Measurements from ENCODE around the gene TRIM73.
"Not testable (repeated sequence)": the region's sequence is repeated elsewhere in the genome, so short reads cannot be mapped to it uniquely, and the experiment has no call there.

Gene TRIM73

DNA sequence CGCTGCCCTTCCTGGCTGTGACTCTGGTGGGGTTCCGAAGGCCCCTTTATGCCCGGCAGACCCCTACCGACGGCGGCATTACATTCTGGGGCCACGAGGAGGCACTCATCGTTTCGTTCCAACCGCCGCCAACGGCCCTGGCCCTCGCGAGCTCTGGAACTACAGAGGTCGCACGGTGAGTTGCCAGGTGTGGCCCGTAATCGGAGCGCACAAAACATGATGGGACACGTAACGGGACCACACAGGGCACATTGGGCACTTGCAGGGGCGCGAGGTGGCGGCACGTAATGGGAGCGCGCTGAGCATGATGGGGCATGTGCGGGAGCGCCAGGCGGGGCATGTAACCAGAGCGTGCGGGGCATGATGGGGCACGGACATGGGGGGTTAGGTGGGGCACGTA lies at the start of gene TRIM73:
TRIM73 (plus strand) TSS at position 301 of the 400 bp plus-strand sequence. CDS start 3,305 bp downstream, outside the sequence.
- DNase-seq (ENCODE audit: low spot score) = not testable (repeated sequence)

DNA sequence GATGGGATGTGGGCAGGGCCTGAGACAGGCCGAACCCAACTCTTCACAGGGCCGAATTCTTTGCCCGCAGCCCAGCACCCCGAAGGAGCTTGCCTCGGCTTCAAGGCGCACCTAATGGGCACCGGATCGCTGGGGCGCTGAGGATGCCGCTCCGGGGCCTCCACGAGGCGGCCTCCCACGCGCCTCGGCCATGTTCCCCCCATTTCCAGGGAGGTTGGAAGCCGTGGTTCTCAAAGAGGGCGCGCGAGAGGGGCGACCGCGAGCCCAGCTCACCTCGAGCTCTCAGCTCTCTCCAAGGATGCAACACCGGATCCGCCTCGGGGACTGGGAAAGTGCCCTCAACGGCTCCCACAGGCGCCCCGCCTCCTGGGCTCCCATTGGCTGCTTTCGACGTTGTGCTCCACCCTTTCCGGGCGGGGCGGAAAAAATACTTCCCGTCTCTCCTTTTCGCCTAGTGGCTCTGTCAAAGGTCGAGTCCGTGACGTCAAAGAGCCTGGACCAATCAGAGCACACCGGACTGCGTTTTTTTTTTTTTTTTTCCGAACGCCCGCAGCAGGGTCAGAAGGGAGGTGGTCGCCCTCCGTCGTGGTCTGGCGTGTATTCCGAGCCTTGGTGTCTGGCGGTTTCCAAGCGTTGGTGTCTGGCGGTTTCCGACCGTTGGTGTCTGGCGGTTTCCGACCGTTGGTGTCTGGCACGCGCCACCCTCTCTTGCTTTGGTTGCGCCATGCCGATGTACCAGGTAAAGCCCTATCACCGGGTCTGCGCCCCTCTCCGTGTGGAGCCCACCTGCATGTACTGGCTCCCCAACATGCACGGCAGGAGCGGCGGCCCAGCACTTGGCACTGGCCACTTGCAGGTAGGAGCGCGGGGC lies 36.5 kb upstream of the TRIM73 start:
- not testable (repeated sequence) for DNase-seq (ENCODE audit: low spot score)

DNA sequence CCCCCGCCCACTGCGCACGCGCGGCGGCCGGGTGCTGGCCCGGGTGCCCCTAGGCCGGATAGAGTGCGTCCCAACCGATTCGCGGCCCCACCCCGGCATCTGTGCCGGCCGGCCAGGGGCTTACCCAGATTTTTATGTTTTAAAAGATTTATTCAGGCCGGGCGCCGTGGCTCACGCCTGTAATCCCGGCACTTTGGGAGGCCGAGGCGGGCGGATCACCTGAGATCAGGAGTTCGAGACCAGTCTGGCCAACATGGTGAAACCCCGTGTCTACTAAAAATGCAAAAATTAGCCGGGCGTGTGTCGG lies 35.9 kb upstream of the TRIM73 start:
- DNase-seq (ENCODE audit: low spot score) = not testable (repeated sequence)

DNA sequence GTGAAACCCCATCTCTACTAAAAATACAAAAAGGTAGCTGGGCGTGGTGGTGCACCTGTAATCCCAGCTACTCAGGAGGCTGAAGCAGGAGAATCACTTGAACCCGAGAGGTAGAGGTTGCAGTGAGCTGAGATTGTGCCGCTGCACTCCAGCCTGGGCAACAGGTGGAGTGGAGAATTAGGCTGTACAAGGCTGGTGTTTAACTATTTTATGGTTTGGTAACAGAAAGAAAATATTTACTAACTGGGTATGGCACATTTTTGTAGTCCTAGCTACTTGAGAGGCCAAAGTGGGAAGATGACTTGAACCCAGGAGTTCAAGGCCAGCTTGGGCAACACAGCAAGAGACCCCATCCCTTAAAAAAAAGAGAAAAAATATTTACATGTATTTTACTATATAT lies 31.4 kb upstream of the TRIM73 start:
- DNase-seq (ENCODE audit: low spot score) = not testable (repeated sequence)

DNA sequence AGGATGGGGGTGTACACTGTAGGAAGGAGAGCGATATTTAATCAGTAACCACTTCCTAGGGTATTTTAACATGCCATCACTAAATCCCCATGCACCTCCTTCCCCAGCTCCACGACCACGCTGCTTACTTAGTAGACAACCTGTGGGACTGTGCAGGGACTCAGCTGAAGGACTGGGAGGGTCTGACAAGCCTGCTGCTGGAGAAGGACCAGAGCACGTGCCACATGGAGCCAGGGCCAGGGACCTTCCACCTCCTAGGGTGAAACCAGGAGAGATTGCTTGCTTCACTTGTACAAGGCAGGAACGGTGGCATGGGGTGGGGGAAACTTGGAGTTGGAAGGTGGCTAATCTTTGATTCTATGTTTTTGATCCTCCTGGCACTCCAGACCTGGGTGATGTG lies 28.8 kb upstream of the TRIM73 start:
- DNase-seq (ENCODE audit: low spot score) = not testable (repeated sequence)

DNA sequence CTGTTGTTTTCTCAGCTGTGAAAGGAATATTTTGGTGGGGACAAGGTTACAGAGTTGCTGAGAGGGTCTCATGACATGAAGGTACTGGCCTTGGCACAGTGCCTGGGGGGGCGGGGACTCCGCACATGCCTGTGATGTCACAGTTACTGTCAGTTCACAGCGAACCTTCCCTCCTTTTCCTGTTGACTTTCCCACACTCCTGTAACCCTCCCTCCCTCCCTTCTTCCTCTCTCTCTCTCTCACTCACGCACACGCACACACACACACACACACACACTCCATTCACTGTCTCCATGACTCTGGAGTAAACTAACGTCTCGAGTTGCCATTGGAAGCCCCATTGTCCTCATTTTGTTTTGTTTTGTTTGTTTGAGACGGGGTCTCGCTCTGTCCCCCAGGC lies 28.1 kb upstream of the TRIM73 start:
- not testable (repeated sequence) for DNase-seq (ENCODE audit: low spot score)

DNA sequence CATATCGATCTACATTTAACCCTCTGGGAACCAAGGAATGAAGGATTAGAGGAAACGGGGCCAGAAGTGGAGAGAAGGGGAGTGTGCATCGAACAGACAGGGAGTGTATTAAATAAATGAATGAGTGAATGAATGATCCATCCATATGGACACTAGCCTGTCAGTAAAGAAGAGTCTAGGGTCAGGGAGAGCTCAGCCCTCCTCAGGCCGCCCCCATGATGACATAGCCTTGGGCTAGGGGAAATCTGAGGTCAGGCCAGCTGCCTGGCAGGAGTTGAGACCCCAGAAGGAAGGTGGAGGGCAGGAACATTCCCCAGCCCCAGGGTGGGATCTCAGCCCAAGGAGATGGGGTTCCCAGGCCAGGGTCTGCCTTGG lies 21.3 kb upstream of the TRIM73 start:
- DNase-seq (ENCODE audit: low spot score) = not testable (repeated sequence)

DNA sequence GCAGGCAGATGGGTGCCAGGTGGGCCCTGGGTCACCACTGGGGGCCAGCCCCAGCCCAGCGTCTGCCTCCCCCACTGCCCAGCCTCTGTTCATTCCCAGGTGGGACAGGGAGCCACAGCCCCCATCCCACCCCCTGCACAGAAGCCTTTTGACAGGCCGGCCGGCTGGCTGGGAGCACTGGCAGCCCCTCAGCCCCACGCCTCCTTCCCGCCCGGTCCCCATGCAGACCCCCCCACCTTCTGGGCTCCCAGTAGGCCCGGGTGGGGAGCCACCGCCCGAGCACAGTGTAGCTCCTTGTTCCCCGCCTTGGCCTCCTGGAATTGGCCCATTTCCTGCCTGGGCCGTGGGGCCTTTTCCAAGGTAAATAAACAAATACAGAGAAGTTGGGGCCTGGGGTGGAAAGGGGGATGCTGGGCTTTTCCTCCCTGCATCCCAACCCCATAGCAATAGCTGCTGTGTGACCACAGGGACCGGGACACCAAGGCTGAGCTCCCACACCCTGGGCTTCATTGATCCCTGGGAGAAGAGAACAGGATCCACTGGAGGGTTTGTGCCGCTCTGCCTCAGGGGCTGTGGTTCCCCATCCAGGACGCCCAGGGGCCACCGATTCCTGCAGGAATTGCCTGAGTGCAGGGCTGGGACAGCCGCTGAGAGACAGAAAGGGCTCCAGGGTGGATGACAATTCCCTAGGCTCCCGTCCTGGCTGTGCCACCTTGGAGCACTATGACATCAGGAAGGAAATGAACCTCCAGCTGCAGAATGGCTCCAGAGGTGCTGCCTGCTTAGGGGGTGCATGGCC lies 20.7 kb upstream of the TRIM73 start:
- DNase-seq (ENCODE audit: low spot score) = not testable (repeated sequence)

DNA sequence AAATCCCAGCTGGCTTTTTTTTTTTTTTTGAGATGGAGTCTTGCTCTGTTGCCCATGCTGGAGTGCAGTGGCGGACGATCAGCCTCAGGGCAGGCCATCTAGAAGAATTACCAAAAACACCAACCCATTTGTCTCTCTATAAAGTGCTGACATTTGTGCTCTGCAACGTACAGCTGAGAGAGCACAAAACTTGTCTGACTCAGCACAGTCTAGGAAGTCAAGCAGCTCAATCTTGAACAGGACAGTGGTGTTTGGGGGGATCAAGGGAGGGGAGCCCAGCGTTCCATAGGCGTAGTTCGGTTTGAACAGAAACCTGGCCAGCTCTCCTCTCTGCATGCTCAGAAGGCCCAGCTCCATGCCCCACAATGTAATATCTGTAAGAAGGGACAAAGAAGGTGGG lies 2.2 kb upstream of the TRIM73 start:
- DNase-seq (ENCODE audit: low spot score) = not testable (repeated sequence)

DNA sequence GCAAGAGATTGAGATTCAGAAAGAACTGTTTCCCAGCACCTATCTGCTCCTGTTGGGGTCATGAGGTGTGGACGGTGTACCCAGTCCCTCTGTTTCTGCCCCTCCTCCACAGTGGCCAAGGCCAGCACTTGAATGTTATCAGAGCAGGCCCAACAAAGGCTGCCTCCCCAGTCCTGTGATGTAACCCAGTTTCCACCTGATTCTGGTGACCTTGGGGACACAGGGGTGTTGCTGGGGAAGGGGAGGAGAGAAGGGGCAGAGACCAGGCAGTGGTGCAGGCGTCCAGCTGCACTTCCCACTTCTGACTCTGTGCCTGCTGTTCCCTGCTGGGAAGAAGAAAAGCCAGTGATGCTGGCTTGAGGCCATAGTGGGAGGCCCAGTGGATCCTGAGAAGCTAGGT lies 2.4 kb downstream of the TRIM73 start:
- not testable (repeated sequence) for DNase-seq (ENCODE audit: low spot score)

DNA sequence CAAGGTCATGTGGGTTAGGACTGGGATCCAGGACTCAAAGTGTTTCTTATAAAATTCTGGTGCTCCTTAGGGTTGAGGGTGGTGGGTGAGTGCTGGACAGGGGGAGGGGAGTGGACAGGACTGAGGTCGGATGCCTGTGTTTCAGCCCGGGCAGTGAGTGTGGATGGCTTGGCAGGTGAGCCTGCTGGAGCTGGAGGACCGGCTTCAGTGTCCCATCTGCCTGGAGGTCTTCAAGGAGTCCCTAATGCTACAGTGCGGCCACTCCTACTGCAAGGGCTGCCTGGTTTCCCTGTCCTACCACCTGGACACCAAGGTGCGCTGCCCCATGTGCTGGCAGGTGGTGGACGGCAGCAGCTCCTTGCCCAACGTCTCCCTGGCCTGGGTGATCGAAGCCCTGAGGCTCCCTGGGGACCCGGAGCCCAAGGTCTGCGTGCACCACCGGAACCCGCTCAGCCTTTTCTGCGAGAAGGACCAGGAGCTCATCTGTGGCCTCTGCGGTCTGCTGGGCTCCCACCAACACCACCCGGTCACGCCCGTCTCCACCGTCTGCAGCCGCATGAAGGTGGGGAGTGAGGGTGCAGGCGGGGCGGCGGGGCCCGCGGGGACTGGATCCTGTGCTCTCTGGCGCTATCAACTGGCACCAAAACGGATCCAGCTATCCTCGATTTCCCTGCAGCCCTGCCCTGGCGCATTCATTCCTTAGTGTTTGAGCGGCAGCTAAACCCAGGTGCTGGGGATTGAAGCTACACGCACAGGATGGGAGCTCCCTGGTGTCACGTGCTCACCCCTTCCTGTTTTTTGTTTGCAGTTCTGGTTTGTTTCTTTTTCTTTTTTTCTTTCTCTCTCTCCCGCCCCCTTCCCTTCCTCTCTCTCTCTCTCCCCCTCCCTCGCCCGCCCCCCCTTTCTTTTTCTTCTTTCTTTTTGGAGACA lies 3.6 kb downstream of the TRIM73 start:
- not testable (repeated sequence) for DNase-seq (ENCODE audit: low spot score)

DNA sequence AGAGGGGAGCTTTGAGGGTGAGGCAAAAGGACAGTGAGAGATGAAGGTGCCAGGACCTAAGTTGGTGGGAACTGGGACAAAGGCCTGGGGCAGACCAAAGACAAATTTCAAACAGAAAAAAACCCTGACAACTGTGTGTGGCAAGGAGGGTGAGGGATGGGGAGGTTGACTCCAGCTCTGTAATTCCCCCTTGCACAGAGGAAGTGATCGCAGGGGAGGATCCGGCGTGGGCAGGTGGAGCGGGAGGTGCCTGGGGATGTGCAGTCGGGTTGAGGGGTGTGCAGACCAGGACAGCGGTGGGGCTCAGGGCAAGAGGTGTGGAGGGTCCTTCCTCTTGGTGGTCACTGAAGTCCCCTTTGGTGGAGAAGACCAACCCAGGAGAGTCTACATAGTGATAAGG lies 5.1 kb downstream of the TRIM73 start:
- DNase-seq (ENCODE audit: low spot score) = not testable (repeated sequence)

DNA sequence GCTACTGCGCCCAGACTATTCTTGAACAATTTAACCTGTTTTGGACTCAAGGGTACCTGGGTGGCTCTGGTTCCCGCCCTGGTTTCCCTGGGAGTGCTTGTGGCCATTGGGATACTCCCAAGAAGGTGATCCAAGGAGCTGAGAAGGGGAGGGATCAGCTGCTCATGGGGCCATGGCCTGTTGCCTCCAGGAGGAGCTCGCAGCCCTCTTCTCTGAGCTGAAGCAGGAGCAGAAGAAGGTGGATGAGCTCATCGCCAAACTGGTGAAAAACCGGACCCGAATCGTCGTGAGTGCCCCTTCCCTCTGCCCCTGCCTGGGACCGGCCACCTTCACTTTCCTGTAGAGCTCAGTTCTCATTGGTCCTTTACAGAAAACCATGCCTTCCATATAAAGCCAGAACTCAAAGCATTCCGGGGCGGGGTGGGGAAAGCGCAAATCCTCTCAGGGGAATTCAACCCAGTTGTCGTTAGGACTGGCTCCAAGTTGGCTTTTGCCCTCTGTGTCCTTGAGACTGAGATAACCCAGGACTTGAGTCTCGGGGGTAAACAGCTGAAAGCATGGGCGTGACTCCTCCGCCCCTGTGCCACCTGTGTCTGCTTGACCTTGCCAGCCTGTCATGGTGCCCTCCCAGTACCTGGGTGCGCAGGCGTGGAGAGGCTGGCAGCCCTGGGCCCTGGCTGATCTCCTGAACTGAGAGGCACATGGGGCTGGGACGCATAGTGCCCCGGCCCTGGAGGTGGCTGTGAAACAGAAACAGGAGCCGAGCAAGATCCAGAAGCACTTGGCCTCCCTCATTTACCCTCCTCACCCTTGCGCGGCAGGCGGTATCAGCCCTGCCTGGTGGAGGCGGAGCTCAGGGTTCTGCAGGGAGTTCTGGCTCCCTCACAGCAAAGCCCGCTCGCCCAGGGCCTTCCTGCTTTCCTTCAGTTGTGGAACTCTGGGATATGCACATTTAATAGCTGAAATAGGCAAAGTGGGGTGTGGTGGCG lies 8.3 kb downstream of the TRIM73 start:
- not testable (repeated sequence) for DNase-seq (ENCODE audit: low spot score)

DNA sequence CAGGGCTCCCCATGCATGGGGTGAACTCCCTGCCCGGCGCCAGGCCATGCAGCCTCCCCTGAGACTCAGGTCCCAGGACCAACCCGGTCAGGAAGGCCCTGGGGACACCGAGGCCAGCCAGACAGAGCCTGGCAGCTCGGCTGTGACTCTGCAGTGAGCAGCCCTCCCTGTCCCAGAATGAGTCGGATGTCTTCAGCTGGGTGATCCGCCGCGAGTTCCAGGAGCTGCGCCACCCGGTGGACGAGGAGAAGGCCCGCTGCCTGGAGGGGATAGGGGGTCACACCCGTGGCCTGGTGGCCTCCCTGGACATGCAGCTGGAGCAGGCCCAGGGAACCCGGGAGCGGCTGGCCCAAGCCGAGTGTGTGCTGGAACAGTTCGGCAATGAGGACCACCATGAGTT lies 9.2 kb downstream of the TRIM73 start:
- DNase-seq (ENCODE audit: low spot score) = not testable (repeated sequence)

DNA sequence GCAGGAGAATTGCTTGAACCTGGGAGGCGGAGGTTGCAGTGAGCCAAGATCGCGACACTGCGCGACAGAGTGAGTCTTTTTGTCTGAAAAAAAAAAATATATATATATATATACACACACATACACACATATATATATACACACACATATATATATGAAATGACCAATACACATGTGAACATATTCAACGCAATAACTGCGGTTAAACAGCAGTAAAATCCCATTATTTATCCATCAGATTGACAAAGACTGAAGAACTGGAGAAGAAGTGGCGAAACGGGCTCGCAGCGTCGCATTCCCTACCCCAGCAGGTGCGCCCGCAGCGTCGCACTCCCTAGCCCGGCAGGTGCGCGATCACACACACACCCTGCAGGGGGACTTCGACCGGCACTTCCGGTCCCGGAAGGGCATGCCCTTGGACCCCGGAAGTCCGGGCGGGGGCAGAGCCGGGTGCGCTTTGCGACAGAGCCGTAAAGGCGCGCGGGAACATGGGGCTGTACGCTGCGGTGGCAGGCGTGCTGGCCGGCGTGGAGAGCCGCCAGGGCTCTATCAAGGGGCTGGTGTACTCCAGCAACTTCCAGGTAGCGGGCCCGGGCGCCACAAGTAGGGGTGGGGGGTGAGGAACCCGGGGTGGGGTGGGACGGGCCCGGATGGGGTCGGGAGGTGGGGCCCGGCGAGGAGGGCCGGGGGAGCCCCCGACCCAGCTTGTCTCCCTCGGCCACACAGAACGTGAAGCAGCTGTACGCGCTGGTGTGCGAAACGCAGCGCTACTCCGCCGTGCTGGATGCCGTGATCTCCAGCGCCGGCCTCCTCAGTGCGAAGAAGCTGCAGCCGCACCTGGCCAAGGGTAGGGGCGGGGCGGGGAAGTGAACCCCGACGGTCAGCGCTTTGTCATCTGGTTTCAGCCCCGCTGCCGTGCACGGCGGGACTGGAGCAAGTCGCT lies 14.7 kb downstream of the TRIM73 start:
- not testable (repeated sequence) for DNase-seq (ENCODE audit: low spot score)

DNA sequence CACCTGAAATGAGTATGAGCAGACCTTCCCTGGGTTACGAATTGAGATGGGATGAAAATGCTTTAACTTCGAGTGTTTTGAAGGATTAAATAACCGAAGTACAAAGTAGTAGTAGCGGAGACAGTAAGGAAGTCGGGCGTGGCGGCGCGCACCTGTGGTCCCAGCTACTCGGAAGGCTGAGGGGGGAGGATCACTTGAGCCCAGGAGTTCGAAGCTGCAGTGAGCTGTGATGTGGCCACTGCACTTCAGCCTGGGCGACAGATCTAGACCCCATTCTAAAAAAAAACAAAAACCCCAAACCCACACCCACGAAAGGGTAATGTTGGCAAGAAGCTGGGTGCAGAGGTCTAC lies 15.4 kb downstream of the TRIM73 start:
- not testable (repeated sequence) for DNase-seq (ENCODE audit: low spot score)

DNA sequence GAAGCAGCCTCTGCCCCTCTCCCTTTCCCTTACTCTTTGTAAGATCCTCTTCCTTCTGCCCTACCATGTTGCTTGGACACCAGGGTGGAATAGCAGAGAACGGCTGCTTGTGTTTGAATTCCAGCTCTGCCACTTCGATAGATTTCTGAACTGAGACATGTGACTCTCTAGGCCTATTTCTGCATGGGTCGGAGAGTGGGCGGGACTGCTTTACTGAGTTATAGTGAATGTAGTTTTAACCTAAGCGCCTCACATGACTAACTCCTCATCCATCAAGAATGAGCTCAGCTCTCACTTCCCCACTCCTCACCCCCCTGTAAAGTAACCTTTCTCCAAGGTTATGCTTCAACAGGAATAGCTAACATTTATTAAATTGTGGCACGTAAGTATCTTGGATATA lies 18.8 kb downstream of the TRIM73 start:
- DNase-seq (ENCODE audit: low spot score) = not testable (repeated sequence)

DNA sequence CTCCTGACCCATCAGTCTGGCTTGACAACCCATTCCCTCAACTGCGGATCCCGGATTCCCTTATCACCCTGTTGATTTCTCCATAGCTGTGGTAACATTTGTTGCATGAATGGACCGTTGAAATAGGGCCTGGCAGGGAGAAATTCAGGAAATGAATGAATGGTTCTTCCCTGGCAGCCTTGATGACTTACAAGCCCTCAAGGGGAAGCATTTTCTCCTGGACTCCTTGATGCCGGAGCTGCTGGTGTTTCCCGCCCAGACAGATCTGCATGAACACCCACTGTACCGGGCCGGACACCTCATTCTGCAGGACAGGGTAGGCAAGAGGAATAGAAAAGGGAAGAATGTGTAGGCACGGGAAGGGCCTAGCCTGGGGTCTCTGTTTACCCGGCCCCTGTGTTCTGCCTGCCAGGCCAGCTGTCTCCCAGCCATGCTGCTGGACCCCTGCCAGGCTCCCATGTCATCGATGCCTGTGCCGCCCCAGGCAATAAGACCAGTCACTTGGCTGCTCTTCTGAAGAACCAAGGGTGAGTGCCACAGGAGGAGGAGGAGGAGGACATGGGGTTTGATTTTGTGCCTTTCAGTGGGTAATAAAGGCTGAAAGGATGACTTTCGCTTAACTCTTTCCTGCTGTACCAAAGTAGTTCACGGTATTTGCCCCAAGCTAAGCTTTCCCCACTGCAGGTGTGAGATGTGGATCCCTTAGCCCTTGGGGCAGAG lies 19.4 kb downstream of the TRIM73 start:
- not testable (repeated sequence) for DNase-seq (ENCODE audit: low spot score)

DNA sequence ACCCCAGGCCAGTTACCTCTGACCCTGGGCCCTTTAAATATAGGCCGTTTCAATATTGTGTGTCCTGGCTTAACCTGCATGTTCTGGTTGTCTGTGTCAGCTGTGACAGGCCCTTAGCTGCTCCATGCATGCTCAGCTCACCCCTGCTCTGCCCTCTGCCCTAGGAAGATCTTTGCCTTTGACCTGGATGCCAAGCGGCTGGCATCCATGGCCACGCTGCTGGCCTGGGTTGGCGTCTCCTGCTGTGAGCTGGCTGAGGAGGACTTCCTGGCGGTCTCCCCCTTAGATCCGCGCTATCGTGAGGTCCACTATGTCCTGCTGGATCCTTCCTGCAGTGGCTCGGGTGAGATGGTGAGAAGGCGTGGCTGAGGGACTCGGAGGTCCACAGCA lies 20.0 kb downstream of the TRIM73 start:
- not testable (repeated sequence) for DNase-seq (ENCODE audit: low spot score)

Measured in HuH-7.5 (cell line).